GM12873 (cell line): ENCODE results near the gene NAV1.

Experiments used
- TF ChIP-seq, protein P1 (sequence below): IDR thresholded peaks from 2 replicates; pipeline ENCODE4 v1.5.1; 2012; ENCODE audit warnings: low read depth, mild to moderate bottlenecking, moderate library complexity, low read length, control low read depth; ENCODE audit not compliant: insufficient read depth; ENCODE audit errors: missing control alignments

Gene NAV1

DNA sequence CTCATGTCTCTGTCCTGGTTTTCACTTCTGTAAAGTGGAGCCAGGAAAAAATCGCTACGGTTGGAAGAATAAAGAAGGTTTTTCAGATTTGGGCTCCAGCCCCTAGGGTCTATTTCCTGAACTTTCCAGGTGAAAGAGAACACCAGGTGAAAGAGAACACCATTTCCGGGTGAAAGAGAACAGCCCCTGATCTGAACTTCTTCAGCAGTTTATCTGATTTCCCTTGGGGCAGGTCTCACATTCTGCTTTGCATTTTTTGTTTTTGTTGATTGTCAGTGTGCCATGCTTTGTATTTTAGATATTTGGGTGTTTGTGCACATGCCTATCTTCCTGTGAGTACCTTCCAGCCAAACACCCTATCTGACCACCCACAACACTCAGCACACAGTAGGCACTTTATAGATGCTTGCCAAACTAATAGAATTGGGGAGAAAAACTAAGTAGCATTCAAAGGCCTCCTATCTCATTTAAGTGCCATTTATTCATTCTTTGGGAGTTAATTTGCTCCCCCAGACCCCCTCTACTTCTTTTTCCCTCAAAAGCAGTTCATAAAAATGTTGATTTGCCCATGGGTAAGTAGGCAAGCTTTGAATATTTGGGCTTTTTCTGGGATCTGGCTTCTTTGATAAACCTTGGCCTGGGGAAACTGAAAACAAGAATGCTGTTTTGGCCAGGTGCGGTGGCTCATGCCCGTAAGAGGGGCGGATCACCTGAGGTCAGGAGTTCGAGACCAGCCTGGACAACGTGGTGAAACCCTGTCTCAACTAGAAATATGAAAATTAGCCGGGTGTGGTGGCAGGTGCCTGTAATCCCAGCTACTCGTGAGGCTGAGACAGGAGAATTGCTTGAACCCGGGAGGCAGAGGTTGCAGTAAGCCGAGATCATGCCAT, 2.2 kb downstream of the NAV1 start:
- TF ChIP-seq, protein P1, sequence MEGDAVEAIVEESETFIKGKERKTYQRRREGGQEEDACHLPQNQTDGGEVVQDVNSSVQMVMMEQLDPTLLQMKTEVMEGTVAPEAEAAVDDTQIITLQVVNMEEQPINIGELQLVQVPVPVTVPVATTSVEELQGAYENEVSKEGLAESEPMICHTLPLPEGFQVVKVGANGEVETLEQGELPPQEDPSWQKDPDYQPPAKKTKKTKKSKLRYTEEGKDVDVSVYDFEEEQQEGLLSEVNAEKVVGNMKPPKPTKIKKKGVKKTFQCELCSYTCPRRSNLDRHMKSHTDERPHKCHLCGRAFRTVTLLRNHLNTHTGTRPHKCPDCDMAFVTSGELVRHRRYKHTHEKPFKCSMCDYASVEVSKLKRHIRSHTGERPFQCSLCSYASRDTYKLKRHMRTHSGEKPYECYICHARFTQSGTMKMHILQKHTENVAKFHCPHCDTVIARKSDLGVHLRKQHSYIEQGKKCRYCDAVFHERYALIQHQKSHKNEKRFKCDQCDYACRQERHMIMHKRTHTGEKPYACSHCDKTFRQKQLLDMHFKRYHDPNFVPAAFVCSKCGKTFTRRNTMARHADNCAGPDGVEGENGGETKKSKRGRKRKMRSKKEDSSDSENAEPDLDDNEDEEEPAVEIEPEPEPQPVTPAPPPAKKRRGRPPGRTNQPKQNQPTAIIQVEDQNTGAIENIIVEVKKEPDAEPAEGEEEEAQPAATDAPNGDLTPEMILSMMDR = no peak

DNA sequence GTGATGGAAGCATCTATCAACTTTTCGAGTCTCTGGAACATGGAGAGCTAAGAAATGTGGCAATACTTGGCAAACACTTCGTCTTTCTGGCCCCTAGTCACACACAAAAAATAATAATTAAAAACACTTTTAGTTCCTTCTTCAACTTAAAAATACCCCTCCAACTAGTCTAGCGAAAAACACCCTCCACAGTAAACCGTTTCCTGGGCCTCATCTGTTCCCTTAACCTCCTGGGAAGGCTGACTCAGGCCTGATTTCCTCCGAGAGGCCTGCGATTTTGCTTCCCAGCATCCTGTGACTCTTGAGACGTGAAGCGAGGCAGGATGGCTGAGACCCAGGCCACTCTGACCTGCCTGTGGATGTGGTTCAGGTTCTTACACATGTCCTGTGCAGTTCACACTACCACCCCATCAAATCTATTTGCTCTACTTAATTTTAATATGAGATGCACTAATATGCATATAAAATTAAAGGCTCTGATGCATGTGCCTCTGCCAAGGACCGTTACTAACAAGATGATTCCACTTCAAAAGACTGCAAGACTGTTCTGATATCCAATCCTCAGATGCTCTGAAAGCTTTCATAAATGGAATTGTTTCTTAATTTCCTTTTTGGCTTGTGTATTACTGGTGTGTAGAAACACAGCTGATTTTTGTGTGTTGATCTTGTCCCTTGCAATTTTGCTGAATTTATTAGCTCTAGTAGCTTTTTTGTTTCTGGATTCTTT, 3.5 kb downstream of the NAV1 start:
- TF ChIP-seq, protein P1 = no peak

DNA sequence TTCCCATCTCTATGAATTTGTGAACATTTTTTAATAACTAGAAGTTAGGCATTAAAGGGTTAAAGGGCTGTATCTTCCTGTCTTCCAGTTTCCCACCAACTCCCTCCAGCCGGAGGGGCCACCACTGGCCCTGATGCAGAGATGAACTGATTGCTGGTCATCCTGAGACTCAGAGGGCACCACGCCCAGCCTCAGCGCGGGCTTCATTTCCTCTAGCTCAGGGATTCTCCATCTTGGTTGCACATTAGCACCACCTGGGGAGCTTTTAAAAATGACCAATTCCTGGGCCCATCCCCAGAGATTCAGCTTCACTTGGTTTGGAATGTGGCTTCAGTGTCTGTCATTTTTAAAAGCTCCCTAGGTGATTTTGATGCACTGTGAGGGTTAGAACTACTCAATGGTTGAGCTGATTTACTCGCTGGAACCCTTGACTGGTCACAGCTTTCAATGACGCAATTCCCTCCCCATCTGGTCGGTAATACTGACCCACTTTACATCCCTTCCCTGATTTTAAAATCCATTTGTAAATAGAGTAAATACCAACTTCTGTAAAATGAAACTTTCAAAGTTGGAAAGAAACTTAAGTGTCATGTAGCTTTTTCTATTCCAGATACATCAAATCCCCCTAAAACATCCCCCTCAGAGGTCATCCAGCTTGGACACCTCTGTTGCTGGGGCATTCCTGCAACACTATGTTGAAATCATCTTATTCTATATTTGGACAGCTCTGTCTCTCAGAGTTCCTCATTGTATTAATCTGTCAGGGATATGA, 5.1 kb downstream of the NAV1 start:
- TF ChIP-seq, protein P1 = no peak

DNA sequence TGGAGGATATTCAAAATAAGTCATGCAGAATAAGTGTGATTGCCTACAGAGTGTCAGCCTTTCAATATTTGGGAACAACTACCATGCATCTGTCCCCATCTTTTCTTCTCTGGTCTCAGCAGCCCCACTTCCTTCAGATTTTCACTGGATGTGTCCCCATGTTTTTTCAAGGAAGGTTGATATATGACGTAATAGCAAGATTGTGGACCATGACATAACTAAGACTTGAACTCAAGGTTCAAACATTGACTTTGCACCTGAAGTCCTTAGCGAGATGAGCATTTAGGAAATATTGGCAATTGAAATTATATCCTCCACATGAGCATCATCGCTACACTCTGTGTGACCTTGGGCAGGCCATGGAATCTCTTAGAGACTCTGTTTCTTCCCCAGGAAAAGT, 5.8 kb downstream of the NAV1 start:
- TF ChIP-seq, protein P1 = no peak

DNA sequence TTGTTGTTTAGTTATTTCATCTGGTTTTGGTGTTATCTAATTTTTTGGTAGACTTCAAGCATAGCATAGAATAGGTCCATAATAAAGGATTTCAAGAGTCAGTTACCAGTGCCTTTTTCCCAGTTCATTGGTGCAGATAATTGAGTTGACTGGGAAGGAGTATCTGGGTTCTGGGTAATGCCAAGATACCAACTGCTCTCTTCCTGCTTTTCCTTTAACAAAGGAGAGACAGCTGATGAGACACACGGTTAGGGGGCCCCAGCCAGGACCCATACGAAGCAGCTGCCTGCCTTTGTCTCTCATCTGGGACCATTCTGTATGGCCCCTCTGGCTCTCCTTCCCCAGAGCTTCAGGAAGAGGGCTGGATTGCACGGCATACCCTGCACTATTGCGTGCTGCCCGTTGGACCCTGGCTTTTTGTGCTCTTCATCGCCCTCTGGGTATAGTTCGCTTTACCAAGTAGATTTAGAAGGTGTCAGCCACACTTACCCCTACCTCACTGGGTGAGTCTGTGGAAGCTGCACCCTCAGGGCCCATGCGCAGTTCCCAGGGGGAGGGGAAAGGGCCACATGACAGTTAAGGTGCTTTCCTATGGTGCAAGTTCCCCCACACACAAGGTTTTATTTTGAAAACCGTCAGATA, 7.0 kb downstream of the NAV1 start:
- TF ChIP-seq, protein P1 = no peak

DNA sequence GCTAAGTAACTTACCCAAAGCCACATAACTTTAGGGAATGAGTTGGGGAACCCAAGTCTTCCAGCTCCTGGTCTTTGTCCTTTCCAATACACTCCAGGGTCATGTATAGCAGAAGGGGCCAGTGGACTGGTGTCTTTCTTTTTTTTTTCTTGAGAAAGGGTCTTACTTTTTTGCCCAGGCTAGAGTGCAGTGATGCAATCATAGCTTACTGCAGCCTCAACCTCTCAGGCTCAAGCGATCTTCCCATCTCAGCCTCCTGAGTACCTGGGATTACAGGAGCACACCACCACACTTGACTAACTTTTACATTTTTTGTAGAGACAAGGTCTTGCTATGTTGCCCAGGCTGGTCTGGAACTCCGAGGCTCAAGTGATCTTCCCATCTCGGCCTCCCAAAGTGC, 12.2 kb downstream of the NAV1 start:
- TF ChIP-seq, protein P1 = no peak
